Smooth muscle cell (in vitro differentiated cells): ENCODE results near the gene MDFIC. TPM values are rescaled to one million over a fixed set of nuclear protein-coding genes. Genes with fewer than 3 reads are reported as not detected.

ENCODE experiments used
- DNase-seq: peaks from one replicate; lab custom pipeline; 2025; ENCODE audit not compliant: unreplicated experiment; lab: John Stamatoyannopoulos, UW
- H2AFZ ChIP-seq: fragments of 200-600 bp; sonication (generic); 2 replicates; pipeline ENCODE4 v1.6.0; 2016; ENCODE audit warnings: antibody characterized with exemption, low read depth, mild to moderate bottlenecking
- H3F3A ChIP-seq: fragments of 200-600 bp; sonication (generic); 2 replicates; pipeline ENCODE4 v1.6.0; 2017; ENCODE audit warnings: antibody characterized with exemption, low read depth
- H3K27ac ChIP-seq: fragments of 200-600 bp; sonication (generic); 2 replicates; pipeline ENCODE4 v1.5.1; 2016; ENCODE audit warnings: low read depth, mild to moderate bottlenecking
- H3K27me3 ChIP-seq: fragments of 200-600 bp; sonication (generic); 2 replicates; pipeline ENCODE4 v1.6.1; 2016; ENCODE audit warnings: low read depth, mild to moderate bottlenecking
- H3K36me3 ChIP-seq: fragments of 200-600 bp; sonication (generic); 2 replicates; pipeline ENCODE4 v1.5.1; 2016; ENCODE audit warnings: low read depth
- H3K4me1 ChIP-seq: fragments of 200-600 bp; sonication (generic); 2 replicates; pipeline ENCODE4 v1.5.1; 2016; ENCODE audit warnings: low read depth
- H3K4me2 ChIP-seq: fragments of 200-600 bp; sonication (generic); 2 replicates; pipeline ENCODE4 v1.6.0; 2016; ENCODE audit warnings: mild to moderate bottlenecking
- H3K4me3 ChIP-seq: fragments of 200-600 bp; sonication (generic); 2 replicates; pipeline ENCODE4 v1.5.1; 2016; ENCODE audit warnings: mild to moderate bottlenecking
- H3K79me2 ChIP-seq: fragments of 200-600 bp; sonication (generic); 2 replicates; pipeline ENCODE4 v1.6.0; 2016; ENCODE audit warnings: low read depth, mild to moderate bottlenecking
- H3K9ac ChIP-seq: fragments of 200-600 bp; sonication (generic); 2 replicates; pipeline ENCODE4 v1.6.0; 2016; ENCODE audit warnings: low read depth
- H3K9me3 ChIP-seq: fragments of 200-600 bp; sonication (generic); replicated peaks from 2 replicates; pipeline ENCODE4 v1.5.1; 2016; ENCODE audit warnings: low read depth
- H4K20me1 ChIP-seq: fragments of 200-600 bp; sonication (generic); 2 replicates; pipeline ENCODE4 v1.6.0; 2016; ENCODE audit warnings: low read depth
- CTCF ChIP-seq: fragments of 200-600 bp; sonication (generic); IDR thresholded peaks from 2 replicates; pipeline ENCODE4 v1.5.1; 2017; ENCODE audit warnings: borderline replicate concordance, mild to moderate bottlenecking, antibody characterized with exemption; ENCODE audit not compliant: insufficient read depth, poor library complexity, severe bottlenecking
- WGBS: methylation state at CpG from one replicate; pipeline ENCODE4 v1.1.7; 2016; ENCODE audit warnings: low lambda C conversion rate; 5-methylcytosine and 5-hydroxymethylcytosine counted together
- polyA plus RNA-seq: library from polyadenylated mRNA; unstranded; fragments of >200 nt; fragmentation: Nextera tagmentation; extraction: Ambion mirVana; gene quantifications from 2 replicates; pipeline ENCODE4 v1.2.1, GENCODE V29; 2016
- total RNA-seq: library from RNA; depleted of rRNA; stranded (reverse); fragments of >200 nt; gene quantifications from 2 replicates; pipeline ENCODE4 v1.2.3, GENCODE V29; 2014

Gene MDFIC
- total and polyA plus RNA-seq, 2 experiments from 2014 or later = 17.5 to 37.0 TPM

DNA sequence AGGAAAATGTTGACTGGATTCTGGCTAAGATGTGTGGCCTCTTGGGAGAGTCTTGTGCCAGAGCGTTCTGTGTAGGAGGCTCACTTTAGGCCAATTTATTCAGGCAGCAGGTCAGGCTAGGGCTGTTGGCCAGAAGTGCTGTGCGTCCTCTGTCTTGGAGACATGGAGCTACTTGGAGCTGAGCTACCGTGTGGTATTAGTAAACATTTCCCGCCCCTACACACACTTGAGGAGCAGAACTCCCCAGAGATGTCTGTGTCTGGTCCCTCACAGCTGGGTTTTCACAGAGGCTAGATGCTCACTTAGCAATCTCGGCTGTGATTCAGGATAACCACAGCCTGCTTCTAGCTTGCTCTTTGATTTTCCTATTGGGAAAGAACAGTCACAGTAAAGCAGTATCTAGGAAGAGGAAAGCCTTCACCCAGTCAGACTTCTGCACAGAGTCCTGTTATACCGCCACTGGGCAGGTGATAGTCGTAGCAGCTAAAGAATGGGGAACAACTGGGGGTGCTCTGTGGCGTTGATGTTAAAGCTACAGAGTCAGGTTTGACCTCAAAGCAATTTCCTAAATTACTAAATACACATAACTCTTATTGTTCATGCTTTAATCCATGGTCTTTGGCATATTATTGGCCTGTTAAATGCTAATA is 86.7 kb downstream of the MDFIC start:
- WGBS = 57% methylated on average over 8 of the region's 8 CpGs
- no peak for TF ChIP-seq CTCF
- Histone ChIP-seq H3K9ac (no peak overlapping the region), H3K27me3 (no peaks in the 10 kb centered on the region), H3K4me2 (peak overlapping the region; percentile 23), H4K20me1 (peaks cover 13% of the 10 kb centered on the region), H3F3A (no peaks in the 10 kb centered on the region), H3K36me3 (no peaks in the 10 kb centered on the region), H2AFZ (no peak overlapping the region), H3K4me1 (peaks cover 10% of the 10 kb centered on the region), H3K27ac (peak overlapping the region; percentile 44), H3K79me2 (no peaks in the 10 kb centered on the region), H3K4me3 (no peak overlapping the region), H3K9me3 (no peaks in the 10 kb centered on the region)
- no peak for DNase-seq

GRCh38 chr7:115009139-115009538 is 87.2 kb downstream of the MDFIC start:
- Histone ChIP-seq H3K27ac (peak overlapping the region; percentile 44), H3K9me3 (no peaks in the 10 kb centered on the region), H2AFZ (no peak overlapping the region), H3K9ac (no peak overlapping the region), H3F3A (no peaks in the 10 kb centered on the region), H3K4me2 (peak overlapping the region; percentile 23), H3K27me3 (no peaks in the 10 kb centered on the region), H4K20me1 (peaks cover 13% of the 10 kb centered on the region), H3K4me1 (peaks cover 10% of the 10 kb centered on the region), H3K36me3 (no peaks in the 10 kb centered on the region), H3K79me2 (no peaks in the 10 kb centered on the region), H3K4me3 (no peak overlapping the region)
- TF ChIP-seq CTCF = no peak
- WGBS = 40% methylated on average over 3 of the region's 3 CpGs
- DNase-seq = no peak

GRCh38 chr7:115009736-115010440 is 88.0 kb downstream of the MDFIC start:
- no peaks in the 10 kb centered on the region for H3K36me3 ChIP-seq
- no peak overlapping the region for H3K4me3 ChIP-seq
- H3K9me3 ChIP-seq = no peaks in the 10 kb centered on the region
- TF ChIP-seq CTCF = no peak
- no peak overlapping the region for H2AFZ ChIP-seq
- no peaks in the 10 kb centered on the region for H3F3A ChIP-seq
- no peaks in the 10 kb centered on the region for H3K27me3 ChIP-seq
- peaks cover 10% of the 10 kb centered on the region for H3K4me1 ChIP-seq
- H3K79me2 ChIP-seq = no peaks in the 10 kb centered on the region
- DNase-seq = no peak
- peak overlapping the region; percentile 2 for H3K27ac ChIP-seq
- no peak overlapping the region for H3K4me2 ChIP-seq
- no peak overlapping the region for H3K9ac ChIP-seq
- H4K20me1 ChIP-seq = peaks cover 13% of the 10 kb centered on the region
- WGBS = 92% methylated on average over 1 of the region's 1 CpG
